Pericardium fibroblast (primary cell): ENCODE data around the gene TNPO3. TPM values are rescaled to one million over a fixed set of nuclear protein-coding genes. Genes with fewer than 3 reads are reported as not detected.

Experiments
- total RNA-seq: library from RNA; depleted of rRNA; stranded (reverse); fragments of >200 nt; gene quantifications from 2 replicates; pipeline ENCODE4 v1.2.3, GENCODE V29; 2015

TNPO3 gene
- 20.3 and 22.6 TPM in 2 replicates for total RNA-seq

DNA sequence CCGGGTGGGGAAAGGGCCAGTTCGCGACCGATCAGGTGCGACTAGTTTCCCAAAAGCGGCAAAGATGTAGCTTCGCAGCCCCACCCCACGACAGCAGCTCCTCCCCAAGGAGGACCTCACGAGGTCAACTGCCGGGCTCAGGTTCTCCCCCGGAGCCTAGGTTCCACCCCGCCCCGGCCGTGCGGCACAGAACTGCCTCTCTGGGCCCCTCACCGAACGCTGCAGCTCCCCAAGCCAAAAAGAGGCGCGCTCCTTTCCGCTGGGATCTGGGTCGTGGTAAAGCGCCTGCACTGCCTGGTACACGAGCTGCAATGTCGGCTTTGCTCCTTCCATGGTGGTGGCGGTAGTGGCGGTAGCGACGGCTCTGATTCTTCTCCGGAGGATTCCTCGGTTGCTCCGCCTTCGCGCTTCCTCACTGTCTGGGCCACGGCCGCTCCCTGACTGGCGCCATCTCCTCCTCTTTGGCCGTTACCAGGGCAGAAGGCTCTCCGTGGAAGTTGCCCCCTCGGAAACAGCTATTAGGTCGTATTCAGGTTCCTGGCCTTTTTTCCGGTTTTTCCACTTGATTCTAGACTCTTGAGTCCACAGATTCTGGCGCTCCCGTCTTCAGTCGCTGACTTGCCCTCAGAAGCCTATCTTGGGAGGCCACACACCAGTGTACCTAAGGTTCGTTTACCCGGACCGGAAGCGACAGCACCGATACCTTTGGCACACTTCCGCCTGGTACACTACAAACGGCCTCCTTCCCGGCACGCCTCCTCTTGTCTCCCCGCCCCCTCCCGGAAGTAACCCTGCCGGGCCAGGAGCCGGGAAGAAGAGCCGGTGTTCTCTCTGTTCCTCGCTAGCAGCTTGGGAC, at the start of gene TNPO3:
TSS of gene TNPO3 (minus strand) at position 674 of the 856 bp plus-strand sequence. CDS start at position 333, 341 bp downstream.

DNA sequence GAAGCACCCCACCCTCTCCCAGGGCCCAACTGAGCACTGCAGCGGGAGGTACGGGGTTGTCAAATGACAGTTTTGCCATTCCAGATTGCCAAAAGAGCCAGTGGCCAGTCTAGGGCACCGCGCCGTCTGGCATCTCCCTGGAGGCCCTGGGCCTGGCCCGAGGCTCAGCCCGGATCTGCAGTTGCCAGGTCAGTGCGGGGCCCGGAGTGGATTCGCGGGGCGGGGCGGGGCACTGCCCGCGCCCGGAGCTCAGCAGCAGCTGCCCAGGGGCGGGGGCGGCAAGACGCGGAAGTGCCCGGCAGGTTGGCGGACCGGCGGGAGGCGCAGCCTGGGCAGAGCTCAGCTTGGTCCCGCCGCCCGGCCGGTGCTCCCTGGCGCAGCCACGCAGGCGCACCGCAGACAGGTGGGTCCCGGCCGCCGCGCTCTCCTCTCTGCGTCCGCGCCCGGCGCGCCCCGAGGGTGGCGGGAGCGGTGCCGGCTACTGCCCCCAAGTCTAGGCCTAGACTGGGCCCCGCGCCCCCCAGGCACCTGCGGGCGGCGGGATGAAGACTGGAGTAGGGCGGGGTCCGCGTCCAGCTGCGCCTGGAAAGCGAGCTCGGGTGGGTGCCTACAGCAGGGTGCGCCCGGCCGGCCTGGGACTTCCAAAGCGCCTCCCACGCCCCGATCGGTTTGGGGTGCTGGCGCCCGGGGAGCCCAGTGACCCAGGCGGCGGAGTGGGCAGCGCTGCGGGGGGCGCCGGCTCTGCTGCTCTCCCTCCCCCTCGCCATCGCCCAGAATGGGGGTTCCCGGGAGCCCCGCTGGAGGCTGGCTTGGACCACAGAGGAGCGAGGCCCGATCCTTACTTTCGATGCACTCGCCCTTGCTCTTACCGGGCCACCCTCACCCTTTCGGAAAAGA, 117.0 kb downstream of the TNPO3 start, which contains the start of gene IRF5:
TSS of gene IRF5 (plus strand) at position 281 of the 897 bp plus-strand sequence. CDS start 4,155 bp downstream, outside the sequence.

DNA sequence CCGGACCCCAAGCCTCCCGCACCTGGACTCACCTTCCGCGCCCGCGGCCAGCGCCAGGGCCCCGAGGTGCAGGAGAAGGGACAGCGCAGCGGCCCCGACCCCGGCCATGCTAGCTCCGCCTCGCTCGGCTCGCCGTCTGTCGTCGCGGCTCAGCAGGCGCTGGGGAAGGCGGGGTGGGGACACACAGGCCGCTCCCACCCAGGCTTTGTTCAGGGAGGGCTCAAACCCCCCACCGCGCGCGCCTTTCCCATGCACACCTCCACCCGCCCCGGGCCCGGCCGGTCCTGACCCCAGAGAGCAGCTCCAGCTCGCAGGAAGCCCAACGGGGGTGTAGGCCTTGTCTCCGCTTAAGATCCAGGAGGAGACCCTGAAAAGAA, 144.4 kb downstream of the TNPO3 start, which contains the start of gene KCP:
TSS of gene KCP (minus strand) at position 141 of the 377 bp plus-strand sequence. CDS start at position 108, 33 bp downstream.

Other genes starting within 250 kb of the TNPO3 start
- 112 and 168 TPM in 2 replicates for gene FLNC, start 224.7 kb downstream of the TNPO3 start, total RNA-seq
- gene ATP6V1F, start 192.3 kb downstream of the TNPO3 start, total RNA-seq, result 125 and 146 TPM in 2 replicates
- gene KCP, start 144.4 kb downstream of the TNPO3 start, total RNA-seq, result not detected in 2 replicates
- gene IRF5, start 117.2 kb downstream of the TNPO3 start, total RNA-seq, result not detected in 2 replicates
- gene TSPAN33, start 89.6 kb upstream of the TNPO3 start, total RNA-seq, result 0.47 and 2.2 TPM in 2 replicates
- gene SMO, start 133.5 kb upstream of the TNPO3 start, total RNA-seq, result 18.9 and 19.6 TPM in 2 replicates
- 4.5 and 15.1 TPM in 2 replicates for gene AHCYL2, start 169.9 kb upstream of the TNPO3 start, total RNA-seq